Stimulated activated CD8-positive, alpha-beta memory T cell treated with anti-CD3 and anti-CD28 coated beads, Interleukin-15, amount 100 ng/mL, for 24 hours (primary cell): ENCODE data around the gene RELL1.

Experiments used
- DNase-seq: peaks from one replicate; pipeline ENCODE4 v3.0.0-alpha.2; 2020; ENCODE audit warnings: low read depth

RELL1 gene

GRCh38 chr4:37665333-37666320 is 20.5 kb downstream of the RELL1 start:
- DNase-seq, result no peak

GRCh38 chr4:37664696-37665095 is 21.5 kb downstream of the RELL1 start:
- no peak for DNase-seq

GRCh38 chr4:37663552-37663951 is 22.6 kb downstream of the RELL1 start:
- DNase-seq, result no peak

- no peak for DNase-seq
Measured at GRCh38 chr4:37662861-37663390, 23.2 kb downstream of the RELL1 start.

GRCh38 chr4:37662251-37662650 is 23.9 kb downstream of the RELL1 start:
- DNase-seq, result no peak

- DNase-seq, result no peak
Measured at GRCh38 chr4:37661772-37662171, 24.4 kb downstream of the RELL1 start.

- DNase-seq, result no peak
Measured at GRCh38 chr4:37659696-37660095, 26.5 kb downstream of the RELL1 start.

- DNase-seq, result no peak
Measured at GRCh38 chr4:37656649-37657048, 29.5 kb downstream of the RELL1 start.

- no peak for DNase-seq
Measured at GRCh38 chr4:37653601-37654000, 32.6 kb downstream of the RELL1 start.

GRCh38 chr4:37652747-37653527 is 33.2 kb downstream of the RELL1 start:
- DNase-seq, result no peak

- no peak for DNase-seq
Measured at GRCh38 chr4:37651781-37652377, 34.3 kb downstream of the RELL1 start.

- DNase-seq, result no peak
Measured at GRCh38 chr4:37650481-37650880, 35.7 kb downstream of the RELL1 start.

GRCh38 chr4:37649268-37649667 is 36.9 kb downstream of the RELL1 start:
- DNase-seq, result no peak

- DNase-seq, result no peak
Measured at GRCh38 chr4:37648084-37648817, 37.9 kb downstream of the RELL1 start.

GRCh38 chr4:37646247-37646646 is 39.9 kb downstream of the RELL1 start:
- no peak for DNase-seq

GRCh38 chr4:37645736-37646135 is 40.4 kb downstream of the RELL1 start:
- no peak for DNase-seq

- DNase-seq, result no peak
Measured at GRCh38 chr4:37644962-37645361, 41.2 kb downstream of the RELL1 start.

- no peak for DNase-seq
Measured at GRCh38 chr4:37641886-37642849, 44.0 kb downstream of the RELL1 start.

- no peak for DNase-seq
Measured at GRCh38 chr4:37641352-37641751, 44.8 kb downstream of the RELL1 start.

GRCh38 chr4:37639551-37640285 is 46.5 kb downstream of the RELL1 start:
- no peak for DNase-seq
